Brain pericyte (primary cell): ENCODE data around the gene TRIM69.
"Not testable (repeated sequence)": the region's sequence is repeated elsewhere in the genome, so short reads cannot be mapped to it uniquely, and the experiment has no call there.

Experiments used
- DNase-seq: peaks from one replicate; pipeline ENCODE4 v3.0.0-alpha.2; 2012; ENCODE audit warnings: low read depth, low spot score

TRIM69 gene

DNA sequence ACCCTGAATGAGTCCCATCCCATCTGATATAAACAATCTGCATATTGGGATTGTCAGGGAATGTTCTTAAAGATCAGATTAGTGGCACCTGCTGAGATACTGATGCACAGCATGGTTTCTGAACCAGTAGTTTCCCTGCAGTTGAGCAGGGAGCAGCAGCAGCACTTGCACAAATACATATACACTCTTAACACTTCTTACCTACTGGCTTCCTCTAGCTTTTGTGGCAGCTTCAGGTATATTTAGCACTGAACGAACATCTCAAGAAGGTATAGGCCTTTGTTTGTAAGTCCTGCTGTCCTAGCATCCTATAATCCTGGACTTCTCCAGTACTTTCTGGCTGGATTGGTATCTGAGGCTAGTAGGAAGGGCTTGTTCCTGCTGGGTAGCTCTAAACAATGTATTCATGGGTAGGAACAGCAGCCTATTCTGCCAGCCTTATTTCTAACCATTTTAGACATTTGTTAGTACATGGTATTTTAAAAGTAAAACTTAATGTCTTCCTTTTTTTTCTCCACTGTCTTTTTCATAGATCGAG lies 20.5 kb upstream of the TRIM69 start:
- no peak for DNase-seq

DNA sequence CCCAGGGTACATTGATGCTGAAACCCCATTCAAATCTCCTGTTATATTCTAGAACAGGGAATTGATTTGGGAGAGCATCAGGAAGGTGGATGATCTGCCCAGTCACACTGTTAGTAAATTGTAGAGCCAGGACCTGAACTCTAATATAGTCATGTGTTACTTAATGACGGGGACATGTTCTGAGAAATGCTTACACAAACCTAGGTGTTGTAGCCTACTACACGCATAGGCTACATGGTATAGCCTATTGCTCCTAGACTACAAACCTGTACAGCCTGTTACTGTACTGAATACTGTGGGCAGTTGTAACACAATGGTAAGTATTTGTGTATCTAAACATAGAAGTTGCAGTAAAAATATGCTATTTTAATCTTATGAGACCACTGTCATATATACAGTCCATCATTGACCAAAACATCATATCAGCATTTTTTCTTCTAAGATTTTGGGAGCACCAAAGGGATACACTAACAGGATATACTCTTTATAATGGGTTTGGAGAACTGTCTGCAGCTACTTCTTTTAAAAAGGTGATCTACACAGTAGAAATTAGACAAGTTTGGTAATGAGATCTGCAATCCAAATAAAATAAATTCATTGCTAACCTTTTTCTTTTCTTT lies 19.2 kb upstream of the TRIM69 start:
- DNase-seq = no peak

- no peak for DNase-seq
Observed at GRCh38 chr15:44718180-44718926, 18.0 kb upstream of the TRIM69 start.

DNA sequence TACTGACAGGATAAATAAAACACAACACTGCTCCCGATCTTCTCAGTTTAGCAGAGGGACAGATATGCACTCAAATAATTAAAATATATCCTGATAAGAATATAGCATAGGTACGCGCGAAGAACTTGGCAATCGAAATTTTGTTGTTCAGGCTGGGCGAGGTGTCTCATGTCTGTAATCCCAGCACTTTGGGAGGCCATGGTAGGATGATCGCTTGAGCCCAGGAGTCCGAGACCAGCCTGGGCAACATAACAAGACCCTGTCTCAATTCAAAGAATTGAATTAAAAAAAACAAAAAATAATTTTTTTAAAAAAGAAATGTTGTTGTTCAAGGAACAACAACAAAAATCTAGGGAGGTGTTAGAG lies 17.4 kb upstream of the TRIM69 start:
- no peak for DNase-seq

- DNase-seq = no peak
Observed at GRCh38 chr15:44719293-44719999, 16.9 kb upstream of the TRIM69 start.

GRCh38 chr15:44720000-44720435 lies 16.3 kb upstream of the TRIM69 start:
- DNase-seq = not testable (repeated sequence)

- DNase-seq = no peak
Observed at GRCh38 chr15:44720460-44721176, 15.7 kb upstream of the TRIM69 start.

DNA sequence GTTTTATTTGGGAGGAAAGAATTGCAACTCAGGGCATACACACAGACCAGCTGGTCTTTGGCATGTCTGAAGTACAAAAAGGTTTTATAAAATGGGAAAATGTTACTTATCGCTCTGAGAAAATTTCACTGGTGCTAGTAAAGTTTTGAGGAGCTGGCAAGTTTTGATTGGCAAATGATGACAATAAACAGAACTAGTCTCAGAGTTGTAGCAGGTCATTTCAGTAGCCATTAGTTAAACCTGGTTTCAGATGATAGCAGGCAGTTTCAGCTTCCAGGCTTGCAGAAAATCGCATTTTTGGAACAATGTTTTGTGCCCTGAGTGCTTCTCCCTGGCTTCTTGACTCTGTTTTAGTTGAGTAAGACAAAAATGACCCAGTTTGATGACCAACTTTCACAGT lies 14.3 kb upstream of the TRIM69 start:
- no peak for DNase-seq

DNA sequence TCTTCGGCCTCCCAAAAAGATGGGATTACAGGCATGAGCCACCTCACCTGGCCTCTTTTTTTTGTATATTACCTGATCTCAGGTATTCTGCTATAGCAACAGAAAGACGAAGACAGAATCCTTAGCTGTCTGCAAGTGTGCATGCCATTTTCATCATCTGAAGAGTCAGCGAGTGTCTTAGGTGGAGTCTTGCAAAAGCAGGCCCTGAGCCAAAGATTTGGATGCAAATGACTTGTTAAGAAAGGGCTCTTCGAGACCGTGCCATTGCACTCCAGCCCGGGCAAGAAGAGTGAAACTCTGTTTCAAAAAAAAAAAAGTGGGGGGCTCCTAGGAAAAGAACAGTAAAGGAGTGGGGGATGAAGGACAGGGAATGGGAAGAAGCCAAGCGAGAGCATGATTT lies 10.2 kb upstream of the TRIM69 start:
- DNase-seq = no peak

DNA sequence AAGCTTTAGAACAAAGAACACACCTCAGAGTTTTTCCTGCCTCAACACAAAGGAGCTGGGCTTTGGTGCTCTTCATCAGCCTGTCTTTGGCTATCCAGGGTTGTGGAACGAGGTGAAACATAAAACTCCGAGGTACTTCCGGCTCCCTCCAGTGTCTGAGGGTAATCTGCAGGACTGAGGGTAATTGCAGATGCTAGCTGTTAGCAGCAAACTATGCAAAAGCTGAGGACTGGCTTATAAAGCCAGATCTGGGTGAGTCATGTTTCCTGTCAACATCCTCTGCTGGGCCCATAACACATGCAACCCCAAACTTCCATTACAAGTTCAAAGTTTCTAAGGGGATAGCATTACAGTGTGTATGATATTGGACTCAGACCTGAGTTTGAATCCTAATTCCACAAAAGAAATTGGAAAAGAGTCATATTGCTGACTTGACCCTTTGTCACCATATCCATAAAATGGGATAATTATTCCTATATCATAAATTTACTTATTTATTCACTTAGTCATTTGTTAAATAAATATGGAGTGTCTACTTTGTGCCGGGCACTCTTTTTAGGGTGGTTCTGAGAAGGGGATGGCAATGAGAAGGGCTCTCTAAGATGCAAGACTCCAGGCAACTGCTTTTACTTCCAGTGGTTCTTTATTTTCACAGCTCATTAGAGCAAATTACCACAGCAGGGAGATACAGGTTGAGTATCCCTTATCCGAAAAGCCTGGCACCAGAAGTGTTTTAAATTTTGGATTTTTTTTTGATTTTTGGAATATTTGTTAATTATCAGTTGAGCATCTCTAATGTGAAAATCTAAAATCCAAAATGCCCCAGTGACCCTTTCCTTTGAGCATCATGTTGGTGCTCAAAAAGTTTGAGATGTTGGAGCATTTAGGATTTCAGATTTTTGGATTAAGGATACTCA lies 9.5 kb upstream of the TRIM69 start:
- DNase-seq = peak; percentile 52

DNA sequence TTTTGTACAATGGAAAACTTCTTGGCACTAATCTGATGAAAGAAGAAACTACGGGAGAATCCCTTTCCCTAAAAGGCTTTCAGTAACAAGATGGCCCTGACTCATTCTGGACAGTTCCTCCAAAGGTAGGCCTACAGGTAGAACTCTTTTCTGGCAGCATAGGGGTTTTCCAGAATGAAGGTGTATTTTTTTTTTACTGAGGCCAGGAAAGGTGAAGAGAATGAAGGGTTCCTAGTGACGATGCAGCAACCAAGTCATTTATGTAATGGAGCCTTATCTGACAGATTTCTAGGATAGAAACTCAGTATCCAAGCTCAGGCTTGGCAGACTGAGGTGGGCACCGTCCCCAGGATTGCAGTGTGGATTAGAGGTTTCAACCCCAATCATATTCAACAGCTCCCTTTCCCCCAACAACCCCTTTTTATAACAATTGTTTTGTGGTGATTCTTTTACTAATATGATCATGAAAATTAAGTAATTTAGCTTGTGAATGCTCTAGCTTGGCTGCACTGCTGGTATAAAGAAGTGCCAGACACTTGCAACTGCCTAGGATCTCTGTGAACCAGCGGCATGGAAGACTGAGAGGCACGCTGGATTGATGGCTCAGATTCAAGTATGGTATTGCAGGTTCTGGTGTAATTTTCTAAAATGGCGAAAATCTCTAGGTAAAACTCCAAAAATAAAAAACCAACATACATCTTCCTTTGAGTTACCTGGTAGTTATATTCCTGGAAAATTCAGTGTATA lies 8.7 kb upstream of the TRIM69 start:
- no peak for DNase-seq

GRCh38 chr15:44728232-44728575 lies 8.1 kb upstream of the TRIM69 start:
- DNase-seq = not testable (repeated sequence)

GRCh38 chr15:44728576-44729407 lies 7.5 kb upstream of the TRIM69 start:
- peak; percentile 98 for DNase-seq

DNA sequence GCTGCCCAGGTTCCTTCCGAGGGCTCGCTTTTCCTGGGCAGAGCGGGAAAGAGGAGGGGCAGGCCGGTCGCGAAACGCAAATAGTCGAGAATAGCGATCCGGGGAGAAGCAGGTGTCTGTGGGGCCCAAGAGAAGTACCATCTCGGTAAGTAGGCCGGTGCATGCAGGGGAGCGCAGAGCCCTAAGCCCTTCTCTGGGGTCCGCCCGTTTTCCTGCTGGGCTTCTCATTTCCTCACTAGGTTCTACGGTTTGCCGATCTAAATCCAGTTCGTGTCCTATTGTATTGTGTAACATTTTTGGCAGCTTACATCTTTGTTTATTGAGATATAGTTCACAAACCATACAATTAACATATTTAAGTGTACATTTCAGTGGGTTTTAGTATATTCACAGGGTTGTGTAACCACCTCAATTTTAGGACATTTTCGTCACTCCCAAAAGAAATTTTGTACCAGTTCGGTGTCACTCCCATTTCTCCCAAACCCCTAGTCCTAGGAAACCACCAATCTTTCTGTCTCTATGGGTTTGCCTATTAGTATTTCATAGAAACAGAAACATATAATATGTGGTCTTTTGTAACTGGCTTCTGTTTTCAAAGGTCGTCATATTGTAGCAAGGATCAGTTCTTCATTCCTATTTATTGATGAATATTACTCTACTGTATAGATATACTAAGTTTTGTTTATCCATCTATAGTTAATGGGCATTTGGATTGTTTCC lies 6.8 kb upstream of the TRIM69 start:
- no peak for DNase-seq

- no peak for DNase-seq
Observed at GRCh38 chr15:44734839-44735481, 1.4 kb upstream of the TRIM69 start.

DNA sequence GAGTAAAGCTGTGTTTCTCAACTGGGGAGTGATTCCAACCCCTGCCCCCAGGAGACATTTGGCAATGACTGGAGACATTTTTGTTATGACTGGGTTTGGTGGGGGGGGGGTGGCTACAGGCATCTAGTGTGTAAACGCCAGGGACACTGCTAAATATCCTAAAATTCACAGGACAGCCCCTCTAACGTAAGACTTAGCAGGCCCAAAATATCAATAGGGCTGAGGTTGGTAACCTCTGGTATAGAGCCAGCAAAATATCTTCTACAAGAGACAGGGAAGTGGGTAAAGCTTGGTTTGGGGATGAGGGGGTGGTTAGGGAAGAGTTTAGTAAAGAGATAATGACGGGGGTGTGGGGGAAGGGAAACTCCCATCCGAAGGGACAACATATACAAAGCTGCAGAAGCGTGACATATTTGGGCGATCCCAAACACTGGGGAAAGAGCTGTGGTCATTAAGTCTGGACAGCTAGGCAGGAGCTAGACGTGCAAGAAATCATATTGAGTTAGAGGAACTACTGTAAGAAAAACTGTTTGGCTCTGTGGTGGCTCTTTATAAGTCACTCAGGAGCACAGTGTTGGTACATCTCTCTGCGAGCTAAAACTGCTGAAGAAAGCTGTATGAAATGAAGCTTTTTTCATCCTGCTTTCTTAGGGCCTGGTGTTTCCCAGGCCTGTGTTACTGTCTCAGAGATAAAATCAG lies 697 bp upstream of the TRIM69 start:
- no peak for DNase-seq

DNA sequence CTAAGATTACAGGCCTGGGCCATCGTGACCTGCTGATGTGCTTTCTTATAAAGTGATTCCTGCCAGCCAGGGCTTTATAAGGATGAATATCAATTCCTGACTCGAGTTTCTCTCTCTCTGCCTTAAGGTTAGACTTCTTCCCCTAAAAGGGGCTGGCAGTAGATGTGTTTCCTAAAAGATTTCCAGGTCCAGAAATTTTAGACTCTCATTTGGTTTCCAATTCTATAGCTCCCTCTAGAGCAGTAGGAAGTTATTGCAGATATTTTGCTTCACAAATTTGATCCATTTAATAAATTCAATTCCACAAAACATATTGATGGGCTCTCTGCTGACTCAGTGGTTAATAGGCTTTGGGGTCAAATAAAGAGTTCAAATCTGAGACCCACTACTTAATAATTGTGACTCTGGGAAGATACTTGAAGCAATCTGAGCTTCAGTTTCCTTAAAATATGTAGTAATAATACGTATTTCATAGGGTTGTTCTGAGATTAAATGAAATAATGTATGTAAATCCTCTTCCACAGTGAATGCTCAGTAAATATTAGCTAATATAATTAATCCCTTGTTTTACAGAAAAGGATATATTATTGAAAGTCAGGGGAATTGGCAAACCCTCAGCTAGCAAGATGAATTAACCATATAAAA lies 2.1 kb downstream of the TRIM69 start:
- peak; percentile 41 for DNase-seq
